ENCODE results near the gene ICOS.

The ICOS gene

DNA sequence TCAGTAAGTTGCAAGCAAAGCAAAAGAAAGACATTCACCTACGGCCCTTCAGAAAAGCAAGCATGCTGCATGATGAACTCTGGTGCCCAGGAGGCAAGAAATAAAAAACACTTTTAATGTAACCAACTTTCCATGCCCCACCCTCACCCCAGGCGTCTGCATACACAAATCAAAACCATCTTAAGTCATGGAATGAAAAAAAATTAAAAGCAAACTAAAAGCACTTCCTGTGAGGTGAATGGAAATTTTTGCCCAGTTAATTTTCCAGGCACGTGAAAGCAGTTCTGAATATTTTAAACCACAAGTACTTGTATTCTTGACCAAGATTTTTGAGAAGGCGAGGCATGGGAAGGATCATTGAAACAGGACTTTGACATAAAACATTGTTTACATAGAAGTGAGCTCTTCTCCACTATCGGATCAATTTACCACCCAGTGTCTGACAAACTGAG is 2.5 kb upstream of the ICOS start:
- in situ Hi-C loops (cut with HindIII; ENCODE audit: low pct_ligation_motif_present, low sequenced_read_pairs): no loop called here
- Histone ChIP-seq H3K4me3 (ENCODE audit: low read depth, low read length) (no peak overlapping the region), H3K27ac (no peak overlapping the region), H3K27me3 (replicated peaks) (no peaks in the 10 kb centered on the region), H3K36me3 (replicated peaks) (no peaks in the 10 kb centered on the region)
- TF ChIP-seq, protein P1, sequence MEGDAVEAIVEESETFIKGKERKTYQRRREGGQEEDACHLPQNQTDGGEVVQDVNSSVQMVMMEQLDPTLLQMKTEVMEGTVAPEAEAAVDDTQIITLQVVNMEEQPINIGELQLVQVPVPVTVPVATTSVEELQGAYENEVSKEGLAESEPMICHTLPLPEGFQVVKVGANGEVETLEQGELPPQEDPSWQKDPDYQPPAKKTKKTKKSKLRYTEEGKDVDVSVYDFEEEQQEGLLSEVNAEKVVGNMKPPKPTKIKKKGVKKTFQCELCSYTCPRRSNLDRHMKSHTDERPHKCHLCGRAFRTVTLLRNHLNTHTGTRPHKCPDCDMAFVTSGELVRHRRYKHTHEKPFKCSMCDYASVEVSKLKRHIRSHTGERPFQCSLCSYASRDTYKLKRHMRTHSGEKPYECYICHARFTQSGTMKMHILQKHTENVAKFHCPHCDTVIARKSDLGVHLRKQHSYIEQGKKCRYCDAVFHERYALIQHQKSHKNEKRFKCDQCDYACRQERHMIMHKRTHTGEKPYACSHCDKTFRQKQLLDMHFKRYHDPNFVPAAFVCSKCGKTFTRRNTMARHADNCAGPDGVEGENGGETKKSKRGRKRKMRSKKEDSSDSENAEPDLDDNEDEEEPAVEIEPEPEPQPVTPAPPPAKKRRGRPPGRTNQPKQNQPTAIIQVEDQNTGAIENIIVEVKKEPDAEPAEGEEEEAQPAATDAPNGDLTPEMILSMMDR (IDR thresholded peaks at IDR 0.05; ENCODE audit: low read depth, low read length, missing control alignments): no peak
- no peak for DNase-seq

DNA sequence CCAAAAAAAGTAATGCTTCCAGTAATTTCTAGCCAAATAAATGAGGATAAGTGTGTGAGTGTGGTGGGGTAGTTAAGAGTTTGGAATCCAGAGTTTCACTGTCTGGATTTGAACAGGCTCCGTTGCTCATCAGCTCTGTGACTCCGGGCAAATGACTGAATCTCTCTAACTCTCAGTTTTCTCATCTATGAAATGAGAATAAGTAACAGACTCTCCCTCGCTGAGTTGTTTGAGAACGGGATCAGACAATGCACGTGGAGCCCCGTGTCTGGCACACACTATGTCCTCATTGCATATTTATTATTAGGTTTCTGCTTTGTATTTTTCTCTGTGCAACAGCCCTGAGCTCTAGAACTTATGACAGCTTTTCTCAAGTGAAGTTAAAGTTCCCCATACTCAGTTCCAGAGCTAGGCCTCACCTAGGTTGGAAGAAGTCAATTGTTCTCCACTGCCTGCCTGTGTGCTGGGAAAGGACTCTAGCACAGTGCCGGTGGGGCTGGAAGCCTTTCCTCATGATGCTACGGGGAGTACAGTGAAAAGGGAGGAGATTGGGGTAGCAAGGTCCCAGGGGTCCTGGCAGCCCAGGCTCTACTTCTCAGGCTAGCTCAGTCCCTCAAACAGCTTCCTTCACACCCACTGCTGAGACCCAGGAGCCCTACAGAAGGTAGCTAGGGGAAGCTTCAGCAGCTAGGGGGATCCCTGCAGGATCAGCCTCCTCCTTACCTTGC is 1.7 kb upstream of the ICOS start:
- DNase-seq: no peak
- Histone ChIP-seq H3K4me3 (ENCODE audit: low read depth, low read length) (no peak overlapping the region), H3K27me3 (replicated peaks) (no peaks in the 10 kb centered on the region), H3K36me3 (replicated peaks) (no peaks in the 10 kb centered on the region), H3K27ac (no peak overlapping the region)
- TF ChIP-seq, protein P1 (IDR thresholded peaks at IDR 0.05; ENCODE audit: low read depth, low read length, missing control alignments): no peak
- in situ Hi-C loops (cut with HindIII; ENCODE audit: low pct_ligation_motif_present, low sequenced_read_pairs): no loop called here

GRCh38 chr2:203935568-203935967 is 995 bp upstream of the ICOS start:
- no peaks in the 10 kb centered on the region for H3K27me3 ChIP-seq (replicated peaks)
- TF ChIP-seq, protein P1 (IDR thresholded peaks at IDR 0.05; ENCODE audit: low read depth, low read length, missing control alignments): no peak
- DNase-seq: no peak
- H3K4me3 ChIP-seq (ENCODE audit: low read depth, low read length): no peak overlapping the region
- no peaks in the 10 kb centered on the region for H3K36me3 ChIP-seq (replicated peaks)
- in situ Hi-C loops (cut with HindIII; ENCODE audit: low pct_ligation_motif_present, low sequenced_read_pairs): no loop called here
- H3K27ac ChIP-seq: no peak overlapping the region

DNA sequence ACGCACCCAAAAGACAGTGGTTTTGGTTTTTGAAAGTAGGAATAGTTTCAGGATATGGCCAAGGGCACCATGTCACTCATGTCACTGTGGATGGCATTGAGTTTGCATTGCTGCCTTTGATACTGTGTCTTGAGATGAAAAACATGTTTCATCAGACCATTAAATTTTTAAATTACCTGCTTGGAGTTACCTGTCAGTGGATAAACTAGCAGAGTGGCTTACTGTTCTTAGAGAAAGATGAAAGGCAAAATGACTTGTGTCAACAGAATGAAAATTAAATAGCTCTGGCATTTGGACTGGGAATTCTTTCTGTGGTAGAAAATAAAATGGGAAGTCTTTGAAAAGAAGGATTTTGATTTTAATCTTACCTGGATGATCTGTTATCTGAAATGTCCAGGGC is 386 bp downstream of the ICOS start:
- Histone ChIP-seq H3K36me3 (replicated peaks) (no peaks in the 10 kb centered on the region), H3K4me3 (ENCODE audit: low read depth, low read length) (no peak overlapping the region), H3K27me3 (replicated peaks) (no peaks in the 10 kb centered on the region), H3K27ac (no peak overlapping the region)
- TF ChIP-seq, protein P1 (IDR thresholded peaks at IDR 0.05; ENCODE audit: low read depth, low read length, missing control alignments): no peak
- DNase-seq: no peak
- in situ Hi-C loops (cut with HindIII; ENCODE audit: low pct_ligation_motif_present, low sequenced_read_pairs): no loop called here

DNA sequence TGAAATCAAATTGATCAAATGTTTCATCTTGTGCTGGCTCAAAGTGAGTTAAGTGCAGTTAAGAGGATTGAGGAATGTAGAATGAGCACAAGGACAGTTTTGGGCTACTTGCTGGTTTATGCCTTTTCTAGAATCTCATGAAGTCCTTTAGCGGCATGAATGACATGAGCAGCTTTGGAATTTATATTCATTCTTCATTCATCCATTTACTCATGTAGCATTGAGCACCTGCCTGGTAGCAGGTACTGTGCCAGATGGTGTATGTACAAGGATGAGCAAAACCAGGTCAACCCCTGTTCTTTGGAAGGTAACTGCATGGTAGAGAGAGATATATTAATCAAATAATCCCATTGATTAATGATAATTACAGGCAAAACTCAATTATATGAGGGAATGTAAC is 1.2 kb downstream of the ICOS start:
- H3K4me3 ChIP-seq (ENCODE audit: low read depth, low read length): no peak overlapping the region
- DNase-seq: no peak

More for the DNA sequence above, 1.2 kb downstream of the ICOS start:
- in situ Hi-C loops (cut with HindIII; ENCODE audit: low pct_ligation_motif_present, low sequenced_read_pairs): no loop called here
- Histone ChIP-seq H3K27ac (no peak overlapping the region), H3K27me3 (replicated peaks) (no peaks in the 10 kb centered on the region), H3K36me3 (replicated peaks) (no peaks in the 10 kb centered on the region)
- TF ChIP-seq, protein P1 (IDR thresholded peaks at IDR 0.05; ENCODE audit: low read depth, low read length, missing control alignments): no peak
